ENCODE results near the gene PPIL1.

Gene PPIL1

DNA sequence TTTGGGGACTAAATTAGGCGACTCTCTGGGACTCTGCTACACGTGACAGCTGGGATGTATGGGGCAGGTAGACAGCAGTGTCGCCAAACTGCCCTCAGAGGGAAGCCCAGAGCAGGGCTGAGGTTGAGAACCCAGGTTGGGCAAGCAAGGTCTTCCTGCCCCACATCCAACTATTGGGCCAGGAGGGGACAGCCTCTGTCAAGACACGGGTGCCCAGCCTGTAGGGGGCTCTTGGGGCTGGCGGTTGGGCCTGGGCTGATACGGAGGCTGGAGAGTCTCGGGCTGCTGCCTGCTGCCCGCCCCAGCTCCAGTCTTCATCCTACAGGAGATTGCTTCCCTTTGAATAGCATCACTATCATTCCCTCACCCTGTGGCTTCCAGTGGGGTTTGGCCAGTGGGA lies 68.7 kb downstream of the PPIL1 start:
- Histone ChIP-seq H3K27ac (no peak overlapping the region), H3K4me2 (peak overlapping the region in 1 of 11 experiments; percentile 35; a peak in 2 of 22 replicates), H3K27me3 (no peaks in the 10 kb centered on the region), H3K4me3 (no peak overlapping the region), H3K36me3 (no peaks in the 10 kb centered on the region), H3K4me1 (peaks cover 0 to 11% (median 5%) of the 10 kb centered on the region in 10 experiments; a peak in 7 of 20 replicates), H3K9me3 (replicated peaks in 1 of 11) (no peaks in the 10 kb centered on the region), H4K20me1 (no peaks in the 10 kb centered on the region; a peak in 1 of 22 replicates), H3K9ac (no peak overlapping the region)
- TF ChIP-seq Cebpa-rat (IDR thresholded peaks at IDR 0.05), result no peak

DNA sequence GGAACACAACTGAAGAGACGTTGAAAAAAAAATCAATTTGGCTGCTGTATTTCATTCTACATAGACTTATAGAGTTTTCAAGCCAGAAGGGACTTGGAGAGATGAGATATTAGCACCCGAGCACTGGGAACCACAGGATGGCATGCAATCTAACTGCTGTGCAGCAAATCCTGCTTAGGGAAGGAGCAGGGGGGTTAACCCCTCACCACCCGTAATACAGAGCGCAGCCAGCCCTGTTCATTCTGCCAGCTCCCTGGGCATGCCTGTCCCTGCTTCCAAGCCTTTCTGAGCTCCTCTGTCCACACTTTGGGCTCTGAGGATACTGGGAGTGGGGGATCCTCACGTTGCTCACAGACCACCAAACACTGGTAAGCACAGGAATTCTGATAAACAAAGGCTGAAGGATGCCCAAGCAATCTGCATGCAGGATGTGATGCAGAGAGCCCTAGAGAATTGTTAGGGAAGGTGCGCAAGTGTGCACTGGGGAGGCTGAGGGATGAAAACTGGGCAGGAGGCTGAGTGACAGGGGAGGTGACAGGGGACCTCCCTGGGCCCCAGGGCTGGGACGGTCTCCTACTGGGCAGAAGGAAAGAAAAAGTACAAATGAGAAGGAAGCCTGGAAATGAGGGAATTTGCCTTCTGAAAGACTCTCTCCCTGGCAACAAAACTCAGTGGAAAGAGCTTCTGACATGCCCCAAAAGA lies 69.4 kb downstream of the PPIL1 start:
- no peaks in the 10 kb centered on the region; a peak in 1 of 22 replicates for H4K20me1 ChIP-seq
- no peaks in the 10 kb centered on the region for H3K36me3 ChIP-seq
- TF ChIP-seq Cebpa-rat (IDR thresholded peaks at IDR 0.05), result no peak
- H3K9me3 ChIP-seq (replicated peaks in 1 of 11), result no peaks in the 10 kb centered on the region
- H3K4me3 ChIP-seq, result no peak overlapping the region
- no peaks in the 10 kb centered on the region for H3K27me3 ChIP-seq
- H3K9ac ChIP-seq, result no peak overlapping the region
- no peak overlapping the region for H3K27ac ChIP-seq
- H3K4me1 ChIP-seq, result peaks cover 0 to 11% (median 5%) of the 10 kb centered on the region in 10 experiments; a peak in 7 of 20 replicates
- H3K4me2 ChIP-seq, result peak overlapping the region in 6 of 11 experiments; percentile 5 to 35 (median 14); a peak in 7 of 22 replicates
